ENCODE data around the gene CNTNAP5. TPM values are rescaled to one million over a fixed set of nuclear protein-coding genes. Genes with fewer than 3 reads are reported as not detected.

CNTNAP5 gene
- total RNA-seq, 4 donors from 2014 or later, result not detected

DNA sequence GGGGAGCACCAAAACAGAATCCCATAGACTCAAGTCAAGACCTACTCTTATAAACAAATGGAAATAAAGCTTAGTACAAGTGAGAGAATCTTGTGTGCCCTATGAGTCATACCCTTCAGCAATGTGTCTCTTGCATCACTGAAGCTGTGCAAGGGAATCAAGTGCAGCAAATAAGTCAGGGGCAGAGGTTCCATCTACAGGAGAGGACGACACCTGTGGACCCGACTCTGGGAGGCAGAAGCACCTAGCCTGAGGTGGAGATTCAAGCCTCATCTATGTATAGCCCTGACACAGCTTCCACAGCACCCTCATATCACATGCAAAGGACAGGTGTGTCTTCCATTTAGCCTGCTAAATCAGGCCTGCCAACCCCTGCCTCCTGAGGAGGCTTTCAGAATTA lies 298.2 kb downstream of the CNTNAP5 start:
- TF ChIP-seq POLR2A (IDR thresholded peaks at IDR 0.05), result no peak
- TF ChIP-seq, protein P1, sequence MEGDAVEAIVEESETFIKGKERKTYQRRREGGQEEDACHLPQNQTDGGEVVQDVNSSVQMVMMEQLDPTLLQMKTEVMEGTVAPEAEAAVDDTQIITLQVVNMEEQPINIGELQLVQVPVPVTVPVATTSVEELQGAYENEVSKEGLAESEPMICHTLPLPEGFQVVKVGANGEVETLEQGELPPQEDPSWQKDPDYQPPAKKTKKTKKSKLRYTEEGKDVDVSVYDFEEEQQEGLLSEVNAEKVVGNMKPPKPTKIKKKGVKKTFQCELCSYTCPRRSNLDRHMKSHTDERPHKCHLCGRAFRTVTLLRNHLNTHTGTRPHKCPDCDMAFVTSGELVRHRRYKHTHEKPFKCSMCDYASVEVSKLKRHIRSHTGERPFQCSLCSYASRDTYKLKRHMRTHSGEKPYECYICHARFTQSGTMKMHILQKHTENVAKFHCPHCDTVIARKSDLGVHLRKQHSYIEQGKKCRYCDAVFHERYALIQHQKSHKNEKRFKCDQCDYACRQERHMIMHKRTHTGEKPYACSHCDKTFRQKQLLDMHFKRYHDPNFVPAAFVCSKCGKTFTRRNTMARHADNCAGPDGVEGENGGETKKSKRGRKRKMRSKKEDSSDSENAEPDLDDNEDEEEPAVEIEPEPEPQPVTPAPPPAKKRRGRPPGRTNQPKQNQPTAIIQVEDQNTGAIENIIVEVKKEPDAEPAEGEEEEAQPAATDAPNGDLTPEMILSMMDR (IDR thresholded peaks at IDR 0.05 in 4 of 5, conservative IDR thresholded peaks at IDR 0.05 in 1 of 5), result no peak
- ATAC-seq (no peak), DNase-seq (no peak)
- intact Hi-C loops (cut with DNase I; ENCODE audit: low total_unique reads), result no loop called here
- H3K27me3 ChIP-seq, result no peaks in the 10 kb centered on the region
- no peaks in the 10 kb centered on the region for H3K36me3 ChIP-seq
- in situ Hi-C loops (cut with MboI; ENCODE audit: low sequenced_read_pairs in 4 of 4), result no loop called here
- H3K4me3 ChIP-seq, result no peak overlapping the region
- no peaks in the 10 kb centered on the region for H3K4me1 ChIP-seq
- H3K9me3 ChIP-seq, result no peaks in the 10 kb centered on the region
- no peak overlapping the region for H3K27ac ChIP-seq

DNA sequence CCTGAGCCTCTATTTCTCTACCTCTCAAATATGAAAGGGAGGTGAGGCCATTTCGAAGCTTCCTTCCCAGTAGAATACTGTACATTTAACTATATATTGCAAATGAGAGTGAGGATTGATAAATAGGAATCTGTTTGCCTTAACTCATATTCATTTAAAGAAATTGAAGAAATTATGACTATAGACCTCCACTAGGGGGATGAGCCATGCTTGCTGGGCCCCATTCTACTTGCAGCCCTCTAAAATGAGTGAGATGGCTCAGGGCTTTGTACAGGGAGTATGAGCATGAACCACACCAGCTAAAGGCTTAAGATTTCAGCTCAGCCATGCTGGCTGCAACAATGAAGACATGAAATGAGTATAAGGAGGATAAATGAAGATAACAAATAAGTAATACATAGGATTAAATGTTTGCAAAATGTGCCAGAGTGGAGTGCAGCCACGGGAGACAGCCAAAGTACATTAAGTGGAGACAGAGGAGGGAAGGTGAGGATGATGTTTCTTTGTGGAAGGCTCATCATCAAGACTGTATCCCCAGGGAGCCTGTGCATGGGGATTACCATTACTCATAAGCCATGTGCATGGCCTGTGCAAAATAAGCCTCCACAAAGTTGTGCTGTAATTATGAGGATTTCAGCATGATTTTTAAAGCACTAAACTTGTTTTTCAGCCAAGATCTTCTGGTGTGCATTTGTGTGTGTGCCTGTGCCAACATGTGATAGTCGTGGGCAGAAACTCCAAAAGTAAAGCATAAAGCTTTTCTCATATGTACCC lies 300.8 kb downstream of the CNTNAP5 start:
- no peak overlapping the region for H3K27ac ChIP-seq
- in situ Hi-C loops (cut with MboI; ENCODE audit: low sequenced_read_pairs in 4 of 4), result no loop called here
- ATAC-seq (no peak), DNase-seq (no peak)
- TF ChIP-seq, protein P1 (IDR thresholded peaks at IDR 0.05 in 4 of 5, conservative IDR thresholded peaks at IDR 0.05 in 1 of 5), result no peak
- TF ChIP-seq POLR2A (IDR thresholded peaks at IDR 0.05), result no peak
- no peaks in the 10 kb centered on the region for H3K36me3 ChIP-seq
- no peaks in the 10 kb centered on the region for H3K27me3 ChIP-seq
- H3K4me1 ChIP-seq, result no peaks in the 10 kb centered on the region
- H3K4me3 ChIP-seq, result no peak overlapping the region
- intact Hi-C loops (cut with DNase I; ENCODE audit: low total_unique reads), result no loop called here
- H3K9me3 ChIP-seq, result no peaks in the 10 kb centered on the region

DNA sequence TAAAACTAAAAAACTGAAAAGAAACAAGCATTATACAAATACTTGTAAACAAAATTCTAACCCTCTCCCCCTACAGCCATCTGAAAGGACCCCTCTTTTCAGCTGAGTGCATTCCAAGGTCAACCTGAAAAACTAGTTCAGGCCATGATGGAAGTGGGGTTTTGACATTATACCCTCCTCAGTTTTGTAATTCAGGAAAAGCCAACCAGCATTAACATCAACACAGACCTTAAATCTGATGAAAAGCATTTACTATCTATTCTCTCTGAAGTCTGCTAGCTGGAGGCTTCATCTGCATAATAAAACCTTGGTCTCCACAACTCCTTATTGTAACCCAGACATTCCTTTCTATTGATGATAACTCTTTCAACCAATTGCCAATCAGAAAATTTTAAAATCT lies 302.2 kb downstream of the CNTNAP5 start:
- no peak for ATAC-seq
- Histone ChIP-seq H3K4me1 (no peaks in the 10 kb centered on the region), H3K36me3 (no peaks in the 10 kb centered on the region), H3K9me3 (no peaks in the 10 kb centered on the region), H3K27me3 (no peaks in the 10 kb centered on the region), H3K4me3 (no peak overlapping the region), H3K27ac (no peak overlapping the region)
- TF ChIP-seq, protein P1 (IDR thresholded peaks at IDR 0.05 in 4 of 5, conservative IDR thresholded peaks at IDR 0.05 in 1 of 5), result no peak
- TF ChIP-seq POLR2A (IDR thresholded peaks at IDR 0.05), result no peak
- DNase-seq, result no peak
- in situ Hi-C loops (cut with MboI; ENCODE audit: low sequenced_read_pairs in 4 of 4) (no loop called here), intact Hi-C loops (cut with DNase I; ENCODE audit: low total_unique reads) (no loop called here)

DNA sequence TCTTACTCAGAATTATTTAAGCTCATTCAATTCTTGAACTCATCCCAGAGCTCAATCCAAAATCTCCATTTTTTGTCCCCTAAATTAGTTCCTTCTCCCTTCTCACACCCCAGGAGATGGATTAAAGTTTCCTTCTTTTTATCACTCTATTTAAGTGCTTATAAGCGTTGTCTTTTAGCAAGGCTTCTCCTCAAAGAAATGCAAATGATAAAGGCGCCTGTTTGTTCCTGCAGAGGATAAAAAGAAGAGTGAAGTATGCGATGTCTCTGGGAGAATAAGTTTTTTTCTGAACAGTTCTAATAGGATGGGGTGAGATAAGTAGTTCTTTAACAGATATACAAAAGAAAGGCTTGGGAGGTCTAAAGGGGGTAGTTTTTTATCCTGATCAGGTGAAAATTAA lies 303.3 kb downstream of the CNTNAP5 start:
- in situ Hi-C loops (cut with MboI; ENCODE audit: low sequenced_read_pairs in 4 of 4), result no loop called here
- TF ChIP-seq, protein P1 (IDR thresholded peaks at IDR 0.05 in 4 of 5, conservative IDR thresholded peaks at IDR 0.05 in 1 of 5), result no peak
- TF ChIP-seq POLR2A (IDR thresholded peaks at IDR 0.05), result no peak

DNA sequence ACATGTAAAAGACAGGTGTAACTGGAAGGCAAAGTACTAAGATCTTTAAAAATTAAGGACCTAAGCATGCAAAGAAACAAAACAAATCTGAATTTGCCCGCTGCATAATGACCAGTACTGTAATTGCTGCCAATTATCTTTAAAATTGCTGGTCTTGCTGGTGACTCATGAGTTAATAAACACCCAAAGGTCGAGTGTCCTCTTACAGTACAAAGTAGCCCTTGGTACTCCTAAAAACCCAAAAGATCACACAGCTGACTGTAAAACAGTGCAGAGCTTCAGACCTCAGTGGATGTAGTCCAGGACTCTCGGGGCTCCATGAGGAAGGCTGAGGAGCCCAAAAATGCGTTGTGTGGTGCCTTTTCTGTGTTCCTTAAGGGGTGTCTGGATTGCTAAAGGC lies 308.7 kb downstream of the CNTNAP5 start:
- Histone ChIP-seq H3K27ac (no peak overlapping the region), H3K27me3 (no peaks in the 10 kb centered on the region), H3K4me1 (no peaks in the 10 kb centered on the region), H3K4me3 (no peak overlapping the region), H3K36me3 (no peaks in the 10 kb centered on the region), H3K9me3 (no peaks in the 10 kb centered on the region)
- intact Hi-C loops (cut with DNase I; ENCODE audit: low total_unique reads) (no loop called here), in situ Hi-C loops (cut with MboI; ENCODE audit: low sequenced_read_pairs in 4 of 4) (no loop called here)
- ATAC-seq (no peak), DNase-seq (no peak)
- TF ChIP-seq, protein P1 (IDR thresholded peaks at IDR 0.05 in 4 of 5, conservative IDR thresholded peaks at IDR 0.05 in 1 of 5), result no peak
- no peak for TF ChIP-seq POLR2A (IDR thresholded peaks at IDR 0.05)

More for the DNA sequence above, 303.3 kb downstream of the CNTNAP5 start:
- H3K27me3 ChIP-seq, result no peaks in the 10 kb centered on the region
- ATAC-seq, result no peak
- H3K36me3 ChIP-seq, result no peaks in the 10 kb centered on the region
- H3K4me3 ChIP-seq, result no peak overlapping the region
- H3K4me1 ChIP-seq, result no peaks in the 10 kb centered on the region
- intact Hi-C loops (cut with DNase I; ENCODE audit: low total_unique reads), result no loop called here
- H3K27ac ChIP-seq, result no peak overlapping the region
- H3K9me3 ChIP-seq, result no peaks in the 10 kb centered on the region
- no peak for DNase-seq

All from gastrocnemius medialis (tissue), 4 donors.